Measurements from ENCODE around the gene AKR1D1. TPM values are rescaled to one million over a fixed set of nuclear protein-coding genes. Genes with fewer than 3 reads are reported as not detected.

AKR1D1 gene
- polyA plus RNA-seq, 1 donor from 2014 or later = not detected

DNA sequence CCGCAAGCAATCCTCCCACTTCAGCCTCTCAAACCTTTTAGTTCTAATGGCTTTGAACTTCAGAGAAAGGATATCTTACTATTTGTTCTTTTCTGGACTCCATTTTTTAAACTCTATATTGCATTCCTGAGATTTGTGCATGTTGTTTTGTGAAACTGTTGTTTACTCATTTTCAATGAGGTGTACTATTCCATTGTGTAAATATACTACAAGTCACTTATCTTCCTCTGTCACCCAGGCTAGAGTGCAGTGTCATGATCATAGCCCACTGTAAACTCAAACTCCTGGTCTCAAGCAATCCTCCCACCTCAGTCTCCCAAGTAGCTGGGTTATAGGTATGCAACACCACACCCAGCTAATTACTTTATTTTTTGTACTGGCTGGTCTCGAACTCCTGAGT lies 31.4 kb upstream of the AKR1D1 start:
- no peak overlapping the region for H2AFZ ChIP-seq (ENCODE audit: low read depth, low read length)
- H3K36me3 ChIP-seq (ENCODE audit: insufficient read depth, low read length) = no peaks in the 10 kb centered on the region
- no peaks in the 10 kb centered on the region for H3K9me3 ChIP-seq (ENCODE audit: low read length)
- no peaks in the 10 kb centered on the region for H3K79me2 ChIP-seq (replicated peaks; ENCODE audit: insufficient read depth, low read length)
- TF ChIP-seq EP300 (conservative IDR thresholded peaks at IDR 0.05; ENCODE audit: poor library complexity, severe bottlenecking) = no peak
- TF ChIP-seq TAF1 (IDR thresholded peaks at IDR 0.05; ENCODE audit: low read depth) = no peak
- TF ChIP-seq MXI1 (conservative IDR thresholded peaks at IDR 0.05; ENCODE audit: poor library complexity, severe bottlenecking) = no peak
- TF ChIP-seq, protein P1, sequence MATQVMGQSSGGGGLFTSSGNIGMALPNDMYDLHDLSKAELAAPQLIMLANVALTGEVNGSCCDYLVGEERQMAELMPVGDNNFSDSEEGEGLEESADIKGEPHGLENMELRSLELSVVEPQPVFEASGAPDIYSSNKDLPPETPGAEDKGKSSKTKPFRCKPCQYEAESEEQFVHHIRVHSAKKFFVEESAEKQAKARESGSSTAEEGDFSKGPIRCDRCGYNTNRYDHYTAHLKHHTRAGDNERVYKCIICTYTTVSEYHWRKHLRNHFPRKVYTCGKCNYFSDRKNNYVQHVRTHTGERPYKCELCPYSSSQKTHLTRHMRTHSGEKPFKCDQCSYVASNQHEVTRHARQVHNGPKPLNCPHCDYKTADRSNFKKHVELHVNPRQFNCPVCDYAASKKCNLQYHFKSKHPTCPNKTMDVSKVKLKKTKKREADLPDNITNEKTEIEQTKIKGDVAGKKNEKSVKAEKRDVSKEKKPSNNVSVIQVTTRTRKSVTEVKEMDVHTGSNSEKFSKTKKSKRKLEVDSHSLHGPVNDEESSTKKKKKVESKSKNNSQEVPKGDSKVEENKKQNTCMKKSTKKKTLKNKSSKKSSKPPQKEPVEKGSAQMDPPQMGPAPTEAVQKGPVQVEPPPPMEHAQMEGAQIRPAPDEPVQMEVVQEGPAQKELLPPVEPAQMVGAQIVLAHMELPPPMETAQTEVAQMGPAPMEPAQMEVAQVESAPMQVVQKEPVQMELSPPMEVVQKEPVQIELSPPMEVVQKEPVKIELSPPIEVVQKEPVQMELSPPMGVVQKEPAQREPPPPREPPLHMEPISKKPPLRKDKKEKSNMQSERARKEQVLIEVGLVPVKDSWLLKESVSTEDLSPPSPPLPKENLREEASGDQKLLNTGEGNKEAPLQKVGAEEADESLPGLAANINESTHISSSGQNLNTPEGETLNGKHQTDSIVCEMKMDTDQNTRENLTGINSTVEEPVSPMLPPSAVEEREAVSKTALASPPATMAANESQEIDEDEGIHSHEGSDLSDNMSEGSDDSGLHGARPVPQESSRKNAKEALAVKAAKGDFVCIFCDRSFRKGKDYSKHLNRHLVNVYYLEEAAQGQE (IDR thresholded peaks at IDR 0.05; ENCODE audit: borderline replicate concordance) = no peak
- TF ChIP-seq EZH2 (IDR thresholded peaks at IDR 0.05; ENCODE audit: borderline replicate concordance, insufficient read depth, low read length, poor library complexity, severe bottlenecking) = no peak
- no peak for TF ChIP-seq POLR2AphosphoS5 (IDR thresholded peaks at IDR 0.05)
- TF ChIP-seq SMC3 (conservative IDR thresholded peaks at IDR 0.05; ENCODE audit: poor library complexity) = no peak
- TF ChIP-seq RAD21 (conservative IDR thresholded peaks at IDR 0.05) = no peak
- TF ChIP-seq, protein P2, sequence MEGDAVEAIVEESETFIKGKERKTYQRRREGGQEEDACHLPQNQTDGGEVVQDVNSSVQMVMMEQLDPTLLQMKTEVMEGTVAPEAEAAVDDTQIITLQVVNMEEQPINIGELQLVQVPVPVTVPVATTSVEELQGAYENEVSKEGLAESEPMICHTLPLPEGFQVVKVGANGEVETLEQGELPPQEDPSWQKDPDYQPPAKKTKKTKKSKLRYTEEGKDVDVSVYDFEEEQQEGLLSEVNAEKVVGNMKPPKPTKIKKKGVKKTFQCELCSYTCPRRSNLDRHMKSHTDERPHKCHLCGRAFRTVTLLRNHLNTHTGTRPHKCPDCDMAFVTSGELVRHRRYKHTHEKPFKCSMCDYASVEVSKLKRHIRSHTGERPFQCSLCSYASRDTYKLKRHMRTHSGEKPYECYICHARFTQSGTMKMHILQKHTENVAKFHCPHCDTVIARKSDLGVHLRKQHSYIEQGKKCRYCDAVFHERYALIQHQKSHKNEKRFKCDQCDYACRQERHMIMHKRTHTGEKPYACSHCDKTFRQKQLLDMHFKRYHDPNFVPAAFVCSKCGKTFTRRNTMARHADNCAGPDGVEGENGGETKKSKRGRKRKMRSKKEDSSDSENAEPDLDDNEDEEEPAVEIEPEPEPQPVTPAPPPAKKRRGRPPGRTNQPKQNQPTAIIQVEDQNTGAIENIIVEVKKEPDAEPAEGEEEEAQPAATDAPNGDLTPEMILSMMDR (IDR thresholded peaks at IDR 0.05; ENCODE audit: poor library complexity, severe bottlenecking) = no peak
- no peaks in the 10 kb centered on the region for H3K27me3 ChIP-seq (ENCODE audit: insufficient read depth, low read depth, low read length)
- H3K4me2 ChIP-seq (ENCODE audit: low read length) = no peak overlapping the region
- no peak overlapping the region for H3K9ac ChIP-seq (ENCODE audit: low read length)
- H3K4me3 ChIP-seq (ENCODE audit: low read length) = no peak overlapping the region
- no peaks in the 10 kb centered on the region for H4K20me1 ChIP-seq (ENCODE audit: insufficient read depth)
- H3F3A ChIP-seq (ENCODE audit: insufficient read depth, low read length, poor library complexity, severe bottlenecking) = no peaks in the 10 kb centered on the region
- H3K9me2 ChIP-seq (ENCODE audit: insufficient read depth, low read length) = no peaks in the 10 kb centered on the region
- H3K27ac ChIP-seq (ENCODE audit: low read length) = no peak overlapping the region

- H3K9me2 ChIP-seq (ENCODE audit: insufficient read depth, low read length) = no peaks in the 10 kb centered on the region
- H3K36me3 ChIP-seq (ENCODE audit: insufficient read depth, low read length) = no peaks in the 10 kb centered on the region
- H4K20me1 ChIP-seq (ENCODE audit: insufficient read depth) = no peaks in the 10 kb centered on the region
- H3K79me2 ChIP-seq (replicated peaks; ENCODE audit: insufficient read depth, low read length) = no peaks in the 10 kb centered on the region
- H3K27ac ChIP-seq (ENCODE audit: low read length) = no peak overlapping the region
- no peak overlapping the region for H3K9ac ChIP-seq (ENCODE audit: low read length)
- H3F3A ChIP-seq (ENCODE audit: insufficient read depth, low read length, poor library complexity, severe bottlenecking) = no peaks in the 10 kb centered on the region
- TF ChIP-seq RAD21 (conservative IDR thresholded peaks at IDR 0.05) = no peak
- no peak for TF ChIP-seq EP300 (conservative IDR thresholded peaks at IDR 0.05; ENCODE audit: poor library complexity, severe bottlenecking)
- TF ChIP-seq POLR2AphosphoS5 (IDR thresholded peaks at IDR 0.05) = no peak
- TF ChIP-seq MXI1 (conservative IDR thresholded peaks at IDR 0.05; ENCODE audit: poor library complexity, severe bottlenecking) = no peak
- TF ChIP-seq, protein P2 (IDR thresholded peaks at IDR 0.05; ENCODE audit: poor library complexity, severe bottlenecking) = no peak
- TF ChIP-seq, protein P1 (IDR thresholded peaks at IDR 0.05; ENCODE audit: borderline replicate concordance) = no peak
- TF ChIP-seq EZH2 (IDR thresholded peaks at IDR 0.05; ENCODE audit: borderline replicate concordance, insufficient read depth, low read length, poor library complexity, severe bottlenecking) = no peak
- no peak for TF ChIP-seq TAF1 (IDR thresholded peaks at IDR 0.05; ENCODE audit: low read depth)
- TF ChIP-seq SMC3 (conservative IDR thresholded peaks at IDR 0.05; ENCODE audit: poor library complexity) = no peak
- no peaks in the 10 kb centered on the region for H3K9me3 ChIP-seq (ENCODE audit: low read length)
- H3K4me3 ChIP-seq (ENCODE audit: low read length) = no peak overlapping the region
- no peaks in the 10 kb centered on the region for H3K27me3 ChIP-seq (ENCODE audit: insufficient read depth, low read depth, low read length)
- no peak overlapping the region for H2AFZ ChIP-seq (ENCODE audit: low read depth, low read length)
- no peak overlapping the region for H3K4me2 ChIP-seq (ENCODE audit: low read length)
Observed at GRCh38 chr7:138047907-138048306, 28.4 kb upstream of the AKR1D1 start.
